Epithelial cell of prostate (primary cell): Measurements from ENCODE around the gene PASK.

Experiments used
- DNase-seq: peaks from one replicate; pipeline ENCODE4 v3.0.0-alpha.2; 2011; ENCODE audit warnings: low read depth, low spot score
- H3K27ac ChIP-seq: fragments of 450-650 bp; 2 replicates; pipeline ENCODE4 v1.5.1; 2017; ENCODE audit warnings: mild to moderate bottlenecking

The PASK gene

GRCh38 chr2:241070811-241071676 lies 78.2 kb downstream of the PASK start:
- DNase-seq: no peak
- H3K27ac ChIP-seq: no peak overlapping the region

- no peak for DNase-seq
- H3K27ac ChIP-seq: no peak overlapping the region
These were observed 78.9 kb downstream of the PASK start for GRCh38 chr2:241070361-241070760.

GRCh38 chr2:241069821-241070281 lies 79.4 kb downstream of the PASK start:
- no peak for DNase-seq
- no peak overlapping the region for H3K27ac ChIP-seq

GRCh38 chr2:241068942-241069810 lies 80.1 kb downstream of the PASK start:
- DNase-seq: no peak
- no peak overlapping the region for H3K27ac ChIP-seq

DNA sequence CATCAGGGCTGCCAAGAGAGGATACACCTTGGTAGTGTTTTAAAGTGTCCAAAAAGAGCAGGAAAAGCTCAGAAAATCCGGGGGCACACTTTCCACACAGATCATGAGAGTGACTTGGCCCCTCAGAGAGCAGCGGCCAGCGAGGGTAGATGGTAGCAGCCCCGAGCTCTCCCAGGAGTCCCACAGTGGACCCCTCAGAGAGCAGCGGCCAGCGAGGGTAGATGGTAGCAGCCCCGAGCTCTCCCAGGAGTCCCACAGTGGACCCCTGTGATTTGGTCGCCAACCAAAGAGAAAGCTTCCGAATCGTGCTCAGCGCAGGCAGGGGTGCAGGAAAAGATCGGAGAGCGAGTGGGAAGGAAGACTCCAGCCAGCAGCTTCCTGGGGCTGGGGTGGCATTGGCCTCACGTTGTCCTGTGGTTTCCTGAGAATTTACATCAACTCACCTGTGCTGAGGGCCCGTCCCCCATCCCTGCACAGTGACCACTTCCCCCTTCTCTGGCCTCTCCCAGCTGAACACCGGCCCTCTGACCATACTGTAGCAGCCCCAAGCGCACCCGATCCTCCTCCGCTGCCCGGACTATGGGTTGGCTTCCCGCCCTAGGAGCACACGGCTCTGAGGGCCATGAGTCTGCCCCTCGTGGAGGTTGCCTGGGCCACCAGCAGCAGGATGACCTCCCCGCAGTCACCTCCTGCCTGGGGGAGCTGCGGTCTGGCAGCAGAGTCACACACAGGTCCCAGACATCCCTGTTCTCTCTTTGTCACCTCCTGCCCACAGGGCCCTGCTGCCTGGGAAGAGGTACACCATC lies 80.9 kb downstream of the PASK start:
- no peak for DNase-seq
- H3K27ac ChIP-seq: no peak overlapping the region

DNA sequence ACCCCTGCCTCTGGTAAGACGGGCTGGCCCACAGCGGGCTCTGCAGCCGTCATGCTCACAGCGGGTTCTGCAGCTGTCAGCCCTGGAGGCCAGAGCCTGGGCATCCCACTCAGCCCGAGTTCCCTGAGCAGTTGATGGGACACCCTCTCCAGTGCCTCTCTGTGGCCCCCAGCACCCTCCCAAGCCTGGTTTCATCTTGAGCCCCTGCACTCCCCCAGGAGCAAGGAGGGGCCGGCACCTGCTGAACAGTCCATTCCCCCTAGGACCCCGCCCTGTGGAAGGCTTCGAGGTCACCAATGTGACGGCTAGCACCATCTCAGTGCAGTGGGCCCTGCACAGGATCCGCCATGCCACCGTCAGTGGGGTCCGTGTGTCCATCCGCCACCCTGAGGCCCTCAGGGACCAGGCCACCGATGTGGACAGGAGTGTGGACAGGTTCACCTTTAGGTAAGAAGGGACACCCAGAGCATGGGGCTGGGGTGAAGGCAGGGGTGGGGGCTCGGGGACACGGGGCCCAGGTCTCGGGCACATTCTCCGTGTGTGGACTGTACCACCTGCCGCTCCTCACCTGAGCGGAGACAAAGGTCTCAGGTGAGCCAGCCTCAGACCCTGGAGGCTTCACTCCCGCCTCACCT lies 81.7 kb downstream of the PASK start:
- no peak overlapping the region for H3K27ac ChIP-seq
- DNase-seq: no peak

DNA sequence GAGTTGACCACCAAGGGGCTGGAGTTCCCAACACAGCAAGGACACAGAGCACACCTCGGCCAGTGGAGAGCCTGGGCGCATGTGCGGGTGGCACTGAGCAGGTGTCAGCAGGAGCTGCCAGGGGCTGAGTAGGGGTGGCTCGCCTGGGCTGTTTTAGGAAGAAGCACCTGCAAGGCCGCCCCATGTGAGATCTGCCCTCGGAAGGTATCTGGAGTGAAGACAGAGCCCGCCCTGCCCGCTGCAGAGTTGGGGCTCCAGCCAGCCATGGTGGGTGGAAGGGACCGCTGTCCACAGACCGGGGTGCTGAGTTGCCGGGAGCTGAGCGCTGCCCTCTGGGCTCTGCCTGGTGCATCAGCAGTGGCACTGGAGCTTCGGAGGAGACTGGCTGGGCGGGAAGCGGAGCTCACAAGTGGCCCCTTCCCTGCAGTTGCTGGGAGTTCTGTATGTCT lies 82.4 kb downstream of the PASK start:
- no peak for DNase-seq
- H3K27ac ChIP-seq: no peak overlapping the region

DNA sequence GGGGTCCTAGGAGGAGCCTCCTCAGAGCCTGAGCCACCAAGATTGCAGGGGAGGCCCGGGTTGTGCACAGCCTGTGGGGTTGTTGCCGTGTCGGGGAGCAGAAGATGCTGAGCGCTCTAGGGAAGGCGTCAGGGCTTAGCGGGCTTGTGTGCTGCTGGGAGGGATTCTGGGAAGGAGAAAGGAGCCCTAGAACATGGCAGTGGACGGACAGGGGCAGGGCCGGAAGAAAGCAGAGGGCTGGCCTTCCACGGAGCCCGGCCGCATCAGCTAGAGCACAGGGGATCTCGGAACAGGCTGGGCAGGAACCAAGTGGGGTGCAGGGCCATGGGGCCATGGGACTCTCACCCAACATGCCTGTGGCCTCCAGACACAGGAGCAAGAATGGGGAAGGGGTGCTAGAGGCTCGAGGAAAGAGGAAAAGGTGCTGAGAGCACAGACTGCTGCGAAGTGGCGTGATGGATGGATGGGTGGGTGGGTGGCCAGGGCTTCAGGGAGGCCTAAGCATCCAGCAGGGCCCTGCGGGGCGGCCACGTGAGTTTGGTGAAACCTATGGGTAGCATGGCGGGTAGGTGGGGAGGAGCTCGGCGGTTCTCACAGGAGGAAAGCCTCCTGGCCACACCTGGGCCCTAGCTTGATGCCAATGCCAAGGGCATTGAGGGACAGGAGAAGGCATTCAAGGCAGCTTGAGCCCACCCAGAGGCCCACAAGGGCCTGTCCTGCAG lies 82.9 kb downstream of the PASK start:
- no peak overlapping the region for H3K27ac ChIP-seq

GRCh38 chr2:241065355-241065803 lies 83.9 kb downstream of the PASK start:
- no peak for DNase-seq
- no peak overlapping the region for H3K27ac ChIP-seq

More for the DNA sequence above, 82.9 kb downstream of the PASK start:
- no peak for DNase-seq

GRCh38 chr2:241064802-241065354 lies 84.4 kb downstream of the PASK start:
- no peak overlapping the region for H3K27ac ChIP-seq
- DNase-seq: no peak

- H3K27ac ChIP-seq: no peak overlapping the region
- DNase-seq: no peak
These were observed 85.1 kb downstream of the PASK start for GRCh38 chr2:241064008-241064801.

GRCh38 chr2:241063587-241063986 lies 85.7 kb downstream of the PASK start:
- no peak overlapping the region for H3K27ac ChIP-seq
- no peak for DNase-seq

DNA sequence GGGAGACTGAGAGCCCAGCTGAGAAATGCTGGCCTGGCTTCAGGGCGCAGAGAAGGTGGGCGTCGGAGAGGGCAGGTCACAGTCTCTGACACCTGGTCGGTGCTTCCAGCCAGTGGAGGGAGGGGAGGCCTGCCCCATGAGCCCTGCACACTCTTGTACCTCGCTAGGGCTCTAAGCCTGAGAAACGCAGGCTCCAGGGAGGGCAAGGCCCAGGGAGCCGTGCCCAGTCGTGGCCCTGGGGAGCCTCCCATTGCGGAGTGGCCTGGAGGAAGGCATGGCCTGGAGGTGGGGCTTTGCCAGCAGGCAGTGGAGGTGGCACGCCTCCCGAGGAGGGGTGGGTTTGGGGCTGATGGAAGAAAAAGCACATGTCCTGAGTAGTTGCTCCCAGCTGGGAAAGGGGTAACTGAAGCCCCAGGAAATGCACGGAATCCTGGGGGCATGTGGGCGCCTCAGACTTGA lies 86.2 kb downstream of the PASK start:
- peak overlapping the region; percentile 66 for H3K27ac ChIP-seq
- DNase-seq: no peak

DNA sequence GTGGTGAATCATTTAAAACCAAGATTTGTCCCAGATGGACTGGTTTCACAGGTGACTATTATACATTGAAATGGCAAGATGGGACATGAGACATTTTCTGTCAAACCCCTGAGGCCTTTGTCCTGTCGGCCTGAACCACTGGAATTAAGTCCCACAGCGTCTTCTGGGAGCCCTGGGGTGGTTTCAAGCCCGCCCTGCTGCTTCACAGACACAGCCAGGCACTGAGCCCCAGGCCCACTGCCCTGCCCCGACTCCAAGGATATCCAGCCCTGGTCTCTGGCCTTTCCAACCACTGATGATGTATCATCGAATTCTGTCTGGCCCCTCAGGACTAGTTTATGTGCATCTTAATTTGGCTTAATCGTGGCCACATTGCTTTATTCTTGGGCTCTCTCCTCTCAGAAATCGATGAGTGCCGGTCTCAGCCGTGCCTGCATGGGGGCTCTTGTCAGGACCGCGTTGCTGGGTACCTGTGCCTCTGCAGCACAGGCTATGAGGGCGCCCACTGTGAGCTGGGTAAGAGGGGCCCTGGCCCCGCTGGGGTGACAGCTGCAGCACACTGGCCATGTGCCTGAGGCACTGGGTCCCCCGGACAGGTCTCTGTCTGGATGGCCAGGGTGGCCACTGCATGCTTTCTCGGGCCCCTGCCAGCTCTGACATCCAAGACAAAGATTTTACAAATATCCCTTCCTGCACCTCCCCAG lies 86.7 kb downstream of the PASK start:
- DNase-seq: peak; percentile 24
- peak overlapping the region; percentile 66 for H3K27ac ChIP-seq

- peak; percentile 52 for DNase-seq
- H3K27ac ChIP-seq: peak overlapping the region; percentile 66
These were observed 88.0 kb downstream of the PASK start for GRCh38 chr2:241061275-241061674.
